Activated T-cell treated with anti-CD3 and anti-CD28 coated beads for 48 hours (primary cell): ENCODE results near the gene CDK14.

Experiments
- DNase-seq: peaks from one replicate; pipeline ENCODE4 v3.0.0-alpha.2; 2020; ENCODE audit warnings: low read depth

CDK14 gene

DNA sequence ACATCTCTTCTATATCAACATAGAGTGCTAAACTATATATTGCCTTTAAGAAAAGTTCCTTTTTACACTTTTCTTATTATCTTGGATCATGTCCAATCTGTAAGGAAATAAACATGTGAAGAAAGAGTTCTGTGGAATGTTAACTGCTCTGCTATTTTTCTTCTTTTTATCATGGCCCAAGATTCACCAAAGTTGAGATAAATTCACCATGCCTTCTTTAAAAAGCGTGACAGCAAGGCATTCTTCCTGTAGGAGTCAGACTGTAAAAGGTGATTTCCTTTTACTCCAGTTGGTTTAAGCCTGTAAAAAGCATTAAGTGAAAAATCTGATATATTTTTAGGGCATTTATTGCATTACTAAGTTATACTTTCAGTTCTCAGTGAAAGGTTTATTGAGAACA is 502.4 kb downstream of the CDK14 start:
- no peak for DNase-seq

DNA sequence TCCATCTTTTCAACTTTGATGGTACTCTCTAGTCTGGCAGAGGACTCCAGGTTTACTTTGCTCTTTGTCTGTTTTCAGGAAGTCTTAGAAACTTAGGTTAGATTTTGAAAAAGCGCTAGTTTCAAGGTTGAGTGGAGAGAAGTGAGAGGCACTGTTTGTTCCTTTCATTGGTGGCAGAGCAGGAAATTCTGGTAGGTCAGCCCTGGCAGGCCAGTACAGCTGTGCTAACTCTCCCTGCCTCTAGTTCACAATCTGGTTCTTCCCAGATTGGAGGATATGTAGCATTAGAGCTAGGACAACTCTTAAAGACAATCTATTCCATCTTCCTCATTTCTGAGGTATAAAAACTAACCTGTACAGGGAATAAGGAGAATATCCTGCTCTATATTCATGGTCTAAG is 507.2 kb downstream of the CDK14 start:
- DNase-seq, result no peak

- no peak for DNase-seq
These were observed 511.3 kb downstream of the CDK14 start for GRCh38 chr7:91107460-91107859.

DNA sequence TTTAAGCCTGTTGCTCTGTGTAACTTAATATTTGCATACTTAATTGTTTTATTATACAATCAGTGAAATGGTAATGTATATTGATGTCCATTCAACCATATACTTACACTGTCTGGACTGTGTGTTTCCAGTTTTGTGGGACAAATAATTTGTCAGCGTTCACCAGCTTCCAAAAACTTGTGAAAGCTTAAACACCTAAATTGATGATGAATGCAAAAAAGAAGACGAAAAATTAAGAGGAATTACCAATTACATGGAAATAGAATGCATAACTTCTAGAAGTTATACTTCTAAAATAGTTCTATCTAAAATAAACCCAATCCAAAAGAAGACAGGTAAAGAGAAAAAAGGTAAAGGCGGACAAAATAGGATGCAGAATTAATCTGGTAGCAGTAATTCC is 513.1 kb downstream of the CDK14 start:
- no peak for DNase-seq

DNA sequence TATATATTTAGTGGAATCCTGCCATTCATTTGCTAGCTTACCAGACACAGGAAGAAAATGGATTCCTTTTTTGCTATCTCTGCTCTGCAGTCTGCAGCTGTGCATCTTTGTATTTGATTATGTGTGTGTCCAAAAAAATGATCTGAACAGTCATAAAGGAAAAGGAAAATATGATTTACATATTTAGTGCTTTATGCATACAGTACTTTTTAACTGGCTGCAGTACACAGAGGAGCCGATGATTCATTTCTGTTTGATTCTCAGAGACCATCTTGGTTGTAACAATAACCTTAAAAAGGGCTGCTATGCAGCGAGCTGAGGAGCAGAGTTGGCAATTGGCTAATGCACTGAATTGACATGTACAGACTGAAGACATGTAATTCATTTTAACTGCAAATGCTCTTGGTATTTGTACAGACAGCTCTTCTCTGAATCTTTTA is 516.8 kb downstream of the CDK14 start:
- DNase-seq, result no peak

GRCh38 chr7:91114232-91114631 is 518.1 kb downstream of the CDK14 start:
- no peak for DNase-seq

GRCh38 chr7:91126762-91127161 is 530.6 kb downstream of the CDK14 start:
- no peak for DNase-seq

DNA sequence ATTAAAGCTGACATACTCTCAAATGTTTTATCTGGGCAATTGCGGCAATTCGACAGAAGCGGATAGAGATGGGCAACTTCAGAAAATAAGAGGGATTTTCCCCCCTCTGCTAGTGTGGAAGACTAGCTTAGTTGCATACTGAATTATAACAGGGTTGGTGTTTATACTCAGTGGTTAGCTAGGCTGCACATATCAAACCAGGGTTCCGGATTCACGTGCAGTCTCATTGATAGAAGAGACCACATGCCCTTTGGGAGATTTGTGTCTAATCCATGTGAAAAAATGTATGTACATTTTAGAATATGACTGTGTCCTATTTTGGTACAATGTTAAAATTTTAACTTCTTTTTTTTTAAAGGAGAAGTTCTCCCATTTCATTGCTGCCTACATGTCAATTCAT is 531.2 kb downstream of the CDK14 start:
- no peak for DNase-seq

GRCh38 chr7:91127959-91128358 is 531.8 kb downstream of the CDK14 start:
- DNase-seq, result no peak

DNA sequence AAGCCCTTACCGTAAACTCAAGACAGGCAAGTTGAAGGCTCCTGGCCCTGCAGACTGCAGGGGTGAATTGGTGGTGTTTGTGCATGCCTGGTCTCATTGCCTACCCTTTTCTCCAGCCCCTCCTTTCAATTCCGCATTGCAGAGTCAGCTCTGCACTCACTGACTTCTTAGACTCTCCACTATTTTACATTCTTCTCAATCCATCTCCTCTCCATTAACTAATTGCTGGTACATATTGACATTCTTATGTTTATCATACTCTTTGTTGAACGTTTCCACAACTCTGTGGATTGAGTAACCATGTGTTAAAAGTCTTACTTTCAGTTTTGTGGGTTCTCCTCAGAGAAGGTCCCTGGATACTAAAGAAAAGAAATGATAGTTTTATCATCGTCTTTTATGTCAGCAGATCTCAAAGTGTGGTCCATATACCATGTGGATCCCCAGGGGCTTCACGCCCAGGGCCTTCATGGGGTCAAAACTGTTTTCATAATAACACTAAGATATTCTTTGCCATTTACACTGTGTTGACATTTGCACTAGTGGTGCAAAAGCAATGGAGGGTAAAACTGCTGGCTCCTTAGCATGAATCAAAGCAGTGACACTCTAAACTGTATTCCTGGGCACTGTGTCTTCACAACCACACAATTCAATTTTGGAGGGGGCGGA is 532.7 kb downstream of the CDK14 start:
- DNase-seq, result no peak

- no peak for DNase-seq
These were observed 539.2 kb downstream of the CDK14 start for GRCh38 chr7:91135300-91135699.

- DNase-seq, result no peak
These were observed 539.7 kb downstream of the CDK14 start for GRCh38 chr7:91135703-91136430.

- no peak for DNase-seq
These were observed 541.1 kb downstream of the CDK14 start for GRCh38 chr7:91137153-91137787.

GRCh38 chr7:91137788-91138368 is 541.8 kb downstream of the CDK14 start:
- no peak for DNase-seq

DNA sequence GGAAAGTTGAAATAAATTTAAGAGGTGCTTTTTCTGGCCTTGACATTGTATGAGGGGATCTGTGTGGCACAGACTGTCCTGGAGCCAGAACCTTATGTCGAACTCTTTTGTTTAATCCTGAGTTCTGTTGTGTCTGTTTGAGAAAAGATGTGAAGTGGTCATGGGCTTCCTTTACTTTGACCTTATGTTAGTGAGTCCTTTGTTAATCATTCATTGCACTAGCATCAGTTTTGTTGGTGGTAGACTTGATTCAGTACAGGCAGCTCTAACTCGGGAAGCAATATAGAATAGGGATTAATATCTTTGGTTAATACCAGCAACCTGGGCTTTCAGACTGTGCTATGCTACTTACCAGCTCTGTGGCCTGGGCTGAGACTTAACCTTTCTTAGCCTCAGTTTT is 544.2 kb downstream of the CDK14 start:
- no peak for DNase-seq

- no peak for DNase-seq
These were observed 544.9 kb downstream of the CDK14 start for GRCh38 chr7:91140982-91141381.

GRCh38 chr7:91142743-91143142 is 546.6 kb downstream of the CDK14 start:
- DNase-seq, result no peak

GRCh38 chr7:91149341-91150246 is 553.5 kb downstream of the CDK14 start:
- no peak for DNase-seq

GRCh38 chr7:91151916-91152315 is 555.8 kb downstream of the CDK14 start:
- no peak for DNase-seq

DNA sequence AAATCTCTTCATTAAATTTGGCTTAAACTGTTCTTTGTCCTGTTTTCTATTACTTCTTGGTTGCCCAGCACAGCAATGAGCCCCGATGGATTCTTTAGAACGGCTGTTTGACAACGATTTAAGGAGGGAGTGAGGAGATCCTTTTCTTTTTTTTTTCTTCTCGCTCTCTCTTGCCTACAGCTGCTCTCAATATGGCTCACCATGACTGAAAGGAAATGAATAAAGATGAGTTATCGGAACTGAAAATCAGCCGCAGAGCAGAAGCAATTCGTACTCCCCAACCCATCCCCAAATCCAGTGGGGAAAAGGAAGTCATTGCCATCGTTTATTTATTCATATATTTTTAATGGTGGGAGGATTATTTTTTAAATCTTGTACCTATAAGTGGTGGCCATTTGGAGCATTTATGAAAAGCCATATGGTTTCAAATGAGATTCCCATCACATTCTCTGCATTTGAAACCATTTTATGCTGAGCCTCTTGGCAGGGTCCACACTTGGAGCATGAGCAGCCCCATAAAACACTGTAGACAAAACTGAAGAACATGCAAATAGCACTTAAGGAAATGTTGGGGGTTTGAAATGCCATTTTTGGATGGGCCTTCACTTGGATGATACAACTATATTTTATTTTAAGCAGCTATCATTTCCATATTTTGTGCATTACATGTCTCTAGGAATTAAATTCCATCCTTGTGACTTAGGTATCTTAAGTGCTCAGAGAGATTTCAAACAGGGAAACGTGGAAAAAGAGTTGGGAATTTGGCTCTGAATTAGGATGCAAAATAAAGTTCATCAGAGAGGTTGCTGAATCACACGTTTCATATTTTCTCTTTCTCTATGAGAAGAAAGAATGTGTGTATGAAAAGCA is 560.4 kb downstream of the CDK14 start:
- DNase-seq, result no peak
